ENCODE results near the gene TEX38. TPM values are rescaled to one million over a fixed set of nuclear protein-coding genes. Genes with fewer than 3 reads are reported as not detected.
"Not testable (repeated sequence)": the region's sequence is repeated elsewhere in the genome, so short reads cannot be mapped to it uniquely, and the experiment has no call there.

TEX38 gene
- total RNA-seq, 4 donors from 2014 or later: not detected

DNA sequence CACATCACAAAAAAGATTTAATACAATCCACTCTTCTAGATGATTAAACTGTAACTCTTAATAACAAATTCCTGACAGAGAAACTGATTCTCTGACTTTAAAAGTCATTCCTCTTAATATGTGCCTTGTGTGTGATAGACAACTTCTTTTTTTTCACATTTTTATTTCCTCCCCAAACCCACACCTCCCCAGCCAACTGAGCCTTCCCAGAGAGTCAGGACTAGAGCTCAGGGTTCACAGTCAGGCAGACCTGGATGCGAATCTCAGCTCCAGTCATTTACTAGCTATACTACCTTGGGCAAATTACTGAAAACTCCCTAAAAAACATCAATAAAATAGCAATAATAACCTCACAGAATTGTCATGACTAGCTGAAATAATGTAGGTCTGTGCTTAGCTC is 17.6 kb upstream of the TEX38 start:
- H3K27ac ChIP-seq: peak overlapping the region in 3 of 4 donors; percentile 56 to 67 (median 65)
- DNase-seq: no peak
- no peak overlapping the region for H3K4me3 ChIP-seq
- intact Hi-C loops (cut with DNase I): no loop called here
- 62 to 100% methylated on average over 1 of the region's 1 CpG for WGBS, 2 donors
- TF ChIP-seq, protein P1, sequence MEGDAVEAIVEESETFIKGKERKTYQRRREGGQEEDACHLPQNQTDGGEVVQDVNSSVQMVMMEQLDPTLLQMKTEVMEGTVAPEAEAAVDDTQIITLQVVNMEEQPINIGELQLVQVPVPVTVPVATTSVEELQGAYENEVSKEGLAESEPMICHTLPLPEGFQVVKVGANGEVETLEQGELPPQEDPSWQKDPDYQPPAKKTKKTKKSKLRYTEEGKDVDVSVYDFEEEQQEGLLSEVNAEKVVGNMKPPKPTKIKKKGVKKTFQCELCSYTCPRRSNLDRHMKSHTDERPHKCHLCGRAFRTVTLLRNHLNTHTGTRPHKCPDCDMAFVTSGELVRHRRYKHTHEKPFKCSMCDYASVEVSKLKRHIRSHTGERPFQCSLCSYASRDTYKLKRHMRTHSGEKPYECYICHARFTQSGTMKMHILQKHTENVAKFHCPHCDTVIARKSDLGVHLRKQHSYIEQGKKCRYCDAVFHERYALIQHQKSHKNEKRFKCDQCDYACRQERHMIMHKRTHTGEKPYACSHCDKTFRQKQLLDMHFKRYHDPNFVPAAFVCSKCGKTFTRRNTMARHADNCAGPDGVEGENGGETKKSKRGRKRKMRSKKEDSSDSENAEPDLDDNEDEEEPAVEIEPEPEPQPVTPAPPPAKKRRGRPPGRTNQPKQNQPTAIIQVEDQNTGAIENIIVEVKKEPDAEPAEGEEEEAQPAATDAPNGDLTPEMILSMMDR (IDR thresholded peaks at IDR 0.05): no peak
- no peak for TF ChIP-seq POLR2A (IDR thresholded peaks at IDR 0.05)
- H3K4me1 ChIP-seq: peaks cover 0 to 22% (median 0%) of the 10 kb centered on the region in 3 donors
- peaks cover 0 to 12% (median 7%) of the 10 kb centered on the region in 3 donors for H3K9me3 ChIP-seq
- H3K27me3 ChIP-seq: no peaks in the 10 kb centered on the region
- H3K36me3 ChIP-seq: peaks cover 0 to 94% (median 13%) of the 10 kb centered on the region in 3 donors

DNA sequence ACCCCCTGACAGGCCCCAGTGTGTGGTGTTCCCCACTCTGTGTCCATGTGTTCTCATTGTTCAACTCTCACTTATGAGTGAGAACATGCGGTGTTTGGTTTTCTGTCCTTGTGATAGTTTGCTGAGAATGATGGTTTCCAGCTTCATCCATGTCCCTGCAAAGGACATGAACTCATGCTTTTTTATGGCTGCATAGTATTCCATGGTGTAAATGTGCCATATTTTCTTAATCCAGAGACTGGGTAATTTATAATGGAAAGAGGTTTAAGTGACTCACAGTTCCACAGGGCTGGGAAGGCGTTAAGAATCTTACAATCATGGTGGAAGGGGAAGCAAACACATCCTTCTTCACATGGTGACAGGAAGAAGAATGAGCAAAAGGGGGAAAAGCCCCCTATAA is 17.0 kb upstream of the TEX38 start:
- DNase-seq; H3K9me3 ChIP-seq; H3K27ac ChIP-seq; intact Hi-C loops (cut with DNase I); H3K4me3 ChIP-seq; H3K27me3 ChIP-seq: not testable (repeated sequence)
- 96% methylated on average over 2 of the region's 2 CpGs for WGBS, 2 donors
- H3K36me3 ChIP-seq: peaks cover 0 to 92% (median 8%) of the 10 kb centered on the region in 3 donors
- peaks cover 0 to 22% (median 0%) of the 10 kb centered on the region in 3 donors for H3K4me1 ChIP-seq

DNA sequence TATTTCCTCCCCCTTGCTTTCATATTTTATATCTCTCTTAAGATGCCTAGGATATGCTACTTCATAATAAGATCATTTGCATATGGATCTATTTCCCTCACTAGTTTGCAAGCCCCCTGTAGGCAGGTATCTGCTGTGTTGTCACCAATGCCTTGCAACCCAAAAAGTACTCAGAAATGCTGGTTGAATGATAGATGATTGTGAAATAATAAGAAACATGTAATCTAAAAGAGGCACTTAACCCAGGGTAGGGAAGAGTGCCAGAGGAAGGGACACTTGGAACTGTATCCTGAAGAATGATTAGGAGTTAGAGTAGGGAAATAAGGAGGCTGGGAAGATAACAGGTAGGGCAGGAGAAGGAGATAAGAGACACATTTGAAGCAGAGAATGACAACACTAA is 15.8 kb upstream of the TEX38 start:
- Histone ChIP-seq H3K27ac (no peak overlapping the region), H3K4me1 (peaks cover 0 to 22% (median 0%) of the 10 kb centered on the region in 3 donors), H3K9me3 (no peaks in the 10 kb centered on the region), H3K4me3 (no peak overlapping the region), H3K36me3 (peaks cover 0 to 90% (median 8%) of the 10 kb centered on the region in 3 donors), H3K27me3 (no peaks in the 10 kb centered on the region)
- intact Hi-C loops (cut with DNase I): no loop called here
- DNase-seq: no peak
- TF ChIP-seq, protein P1 (IDR thresholded peaks at IDR 0.05): no peak
- no peak for TF ChIP-seq POLR2A (IDR thresholded peaks at IDR 0.05)

DNA sequence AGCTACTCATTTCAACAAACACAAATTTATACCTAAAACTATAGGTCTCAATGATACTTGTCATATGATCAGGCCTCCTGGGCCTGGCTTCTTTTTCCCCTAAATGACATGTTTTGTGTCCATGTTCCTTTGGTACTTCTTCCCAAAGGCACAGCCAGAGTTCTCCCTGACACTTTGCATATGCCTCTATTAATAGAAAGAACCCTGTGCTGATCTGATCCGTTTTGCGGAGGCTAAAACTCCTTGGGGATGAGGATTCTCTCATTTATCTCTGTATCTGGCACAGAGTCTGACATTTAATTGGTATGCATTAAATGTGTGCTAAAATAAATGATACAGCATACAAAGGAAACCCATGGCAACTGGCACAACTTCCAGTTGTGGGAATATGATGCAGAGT is 15.0 kb upstream of the TEX38 start:
- WGBS, 2 donors: 42 to 56% methylated on average over 2 of the region's 2 CpGs
- Histone ChIP-seq H3K27me3 (no peaks in the 10 kb centered on the region), H3K4me3 (no peak overlapping the region), H3K27ac (peak overlapping the region in 1 of 4 donors; percentile 6), H3K36me3 (peaks cover 0 to 95% (median 8%) of the 10 kb centered on the region in 3 donors), H3K4me1 (peaks cover 0 to 22% (median 0%) of the 10 kb centered on the region in 3 donors), H3K9me3 (no peaks in the 10 kb centered on the region)
- TF ChIP-seq, protein P1 (IDR thresholded peaks at IDR 0.05): no peak
- TF ChIP-seq POLR2A (IDR thresholded peaks at IDR 0.05): no peak
- intact Hi-C loops (cut with DNase I): no loop called here
- no peak for DNase-seq

DNA sequence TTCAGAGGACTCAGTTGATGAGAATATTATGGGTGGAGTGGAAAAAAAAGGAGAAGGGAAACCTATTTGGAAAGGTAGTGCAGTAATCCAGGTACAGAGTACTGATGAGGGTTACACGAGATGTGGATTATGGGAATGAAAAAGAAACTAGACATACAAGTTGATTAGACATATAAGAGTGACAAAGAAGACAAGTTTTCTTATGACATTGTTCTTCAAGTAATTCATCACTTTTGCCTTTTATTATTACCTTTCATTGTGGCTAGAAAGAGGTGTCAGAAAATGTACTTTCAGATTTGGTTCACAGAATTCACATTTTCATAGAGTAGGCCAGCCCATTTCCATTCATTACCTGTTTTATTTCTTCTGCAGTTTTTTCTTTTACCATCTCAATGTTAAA is 13.9 kb upstream of the TEX38 start:
- peak overlapping the region in 1 of 4 donors; percentile 6 for H3K27ac ChIP-seq
- DNase-seq: no peak

More for the DNA sequence above, 13.9 kb upstream of the TEX38 start:
- Histone ChIP-seq H3K36me3 (peaks cover 0 to 96% (median 8%) of the 10 kb centered on the region in 3 donors), H3K27me3 (no peaks in the 10 kb centered on the region), H3K4me3 (no peak overlapping the region), H3K4me1 (peaks cover 0 to 13% (median 0%) of the 10 kb centered on the region in 3 donors), H3K9me3 (no peaks in the 10 kb centered on the region)
- WGBS, 2 donors: 71 to 75% methylated on average over 1 of the region's 1 CpG
- no peak for TF ChIP-seq POLR2A (IDR thresholded peaks at IDR 0.05)
- TF ChIP-seq, protein P1 (IDR thresholded peaks at IDR 0.05): no peak
- intact Hi-C loops (cut with DNase I): no loop called here
